PC-3 (cell line): ENCODE results near the gene ZNHIT1. TPM values are rescaled to one million over a fixed set of nuclear protein-coding genes. Genes with fewer than 3 reads are reported as not detected.

Source experiments
- ATAC-seq: fragments of 200-7000 bp; cut with Tn5 transposase; 2 replicates; pipeline ENCODE4 v1.9.1; 2020; ENCODE audit warnings: mild to moderate bottlenecking, moderate library complexity
- BruUV-seq: library from RNA; stranded (reverse); fragments of 400-500 nt; replicated peaks from 2 replicates; lab custom pipeline; 2021; lab: Mats Ljungman, UMichigan
- CTCF ChIA-PET: fragments of 300-600 bp; sonication (Branson Sonifier 250); formaldehyde crosslinking; loops from one replicate; lab custom pipeline; 2022; ENCODE audit warnings: antibody characterized with exemption; lab: Charles Lee
- POLR2A ChIA-PET: fragments of 300-600 bp; sonication (Branson Sonifier 250); formaldehyde crosslinking; loops from one replicate; lab custom pipeline; 2022; ENCODE audit warnings: antibody characterized with exemption; ENCODE audit not compliant: unreplicated experiment; lab: Charles Lee
- DNase-seq: peaks from one replicate; pipeline ENCODE4 v3.0.0-alpha.2; 2015
- H2AFZ ChIP-seq: fragments of 300-600 bp; sonication (generic); 2 replicates; pipeline ENCODE4 v1.6.0; 2016; ENCODE audit warnings: antibody characterized with exemption, low read length
- H3F3A ChIP-seq: fragments of 300-600 bp; sonication (generic); one replicate; pipeline ENCODE4 v1.6.0; 2017; ENCODE audit warnings: antibody characterized with exemption, low read length, control low read depth, mild to moderate bottlenecking; ENCODE audit not compliant: unreplicated experiment
- H3K27ac ChIP-seq: fragments of 300-600 bp; sonication (generic); 2 replicates; pipeline ENCODE4 v1.5.1; 2016; ENCODE audit warnings: mild to moderate bottlenecking, low read length
- H3K27me3 ChIP-seq: fragments of 300-600 bp; sonication (generic); 2 replicates; pipeline ENCODE4 v1.6.1; 2016; ENCODE audit warnings: low read length, mixed read lengths
- H3K36me3 ChIP-seq: fragments of 300-600 bp; sonication (generic); 2 replicates; pipeline ENCODE4 v1.6.1; 2016; ENCODE audit warnings: low read depth, mixed run types, low read length, mixed read lengths
- H3K4me1 ChIP-seq: fragments of 300-600 bp; sonication (generic); 2 replicates; pipeline ENCODE4 v1.5.1; 2016; ENCODE audit warnings: low read length; ENCODE audit not compliant: insufficient read depth
- H3K4me2 ChIP-seq: fragments of 300-600 bp; sonication (generic); 2 replicates; pipeline ENCODE4 v1.6.0; 2016; ENCODE audit warnings: low read length
- H3K4me3 ChIP-seq: fragments of 300-600 bp; sonication (generic); 2 replicates; pipeline ENCODE4 v1.5.1; 2016; ENCODE audit warnings: mild to moderate bottlenecking, low read length, mixed read lengths
- H3K79me2 ChIP-seq: fragments of 300-600 bp; sonication (generic); 2 replicates; pipeline ENCODE4 v1.6.1; 2017; ENCODE audit warnings: low read length, mixed read lengths
- H3K9ac ChIP-seq: fragments of 300-600 bp; sonication (generic); 2 replicates; pipeline ENCODE4 v1.6.0; 2016; ENCODE audit warnings: mild to moderate bottlenecking, low read length
- H3K9me2 ChIP-seq: fragments of 300-600 bp; sonication (generic); replicated peaks from 2 replicates; pipeline ENCODE4 v1.6.1; 2016; ENCODE audit warnings: mixed run types, low read length, mixed read lengths
- H3K9me3 ChIP-seq: fragments of 300-600 bp; sonication (generic); 2 replicates; pipeline ENCODE4 v1.6.1; 2016; ENCODE audit warnings: low read length, mixed read lengths
- H4K20me1 ChIP-seq: fragments of 300-600 bp; sonication (generic); 2 replicates; pipeline ENCODE4 v1.6.1; 2016; ENCODE audit warnings: low read length, mixed read lengths
- EZH2 ChIP-seq: fragments of 300-600 bp; sonication (generic); IDR thresholded peaks from one replicate; pipeline ENCODE4 v1.6.1; 2017; ENCODE audit warnings: antibody characterized with exemption, mild to moderate bottlenecking, low read length; ENCODE audit not compliant: unreplicated experiment
- EZH2phosphoT487 ChIP-seq: fragments of 300-600 bp; sonication (generic); IDR thresholded peaks from 2 replicates; pipeline ENCODE4 v1.6.1; 2018; ENCODE audit warnings: mild to moderate bottlenecking, antibody characterized with exemption, low read length, borderline replicate concordance
- intact Hi-C: fragments of 100-400 bp; cut with micrococcal nuclease; formaldehyde crosslinking; loops from 2 replicates; pipeline ENCODE4 v1.9.0; 2023
- total RNA-seq: library from RNA; depleted of rRNA; stranded (reverse); fragments of >200 nt; gene quantifications from 2 replicates; pipeline ENCODE4 v1.2.3, GENCODE V29; 2014
- TF ChIP-seq, protein P1 (sequence below): fragments of 300-600 bp; sonication (generic); conservative IDR thresholded peaks from 2 replicates; pipeline ENCODE4 v1.5.1; 2017; ENCODE audit warnings: antibody characterized with exemption, low read depth, mild to moderate bottlenecking, low read length

The ZNHIT1 gene
- total RNA-seq, 1 experiment from 2014 or later = 188 TPM

GRCh38 chr7:101174322-101174854, 43.6 kb upstream of the ZNHIT1 start:
- ChIA-PET CTCF (interaction anchor here (0.5 to 0.8 kb wide), 2 partner anchors 18 to 30 kb away, joined by 3 to 5 read pairs; no protein-coding TSS in a partner anchor), POLR2A (interaction anchor here (0.6 kb wide), 2 partner anchors 8 to 562 kb away, joined by 3 to 4 read pairs; partner anchors contain the start of gene MOSPD3)
- BruUV-seq = no TSS peak
- H3K79me2 ChIP-seq = no peaks in the 10 kb centered on the region
- ATAC-seq = no peak
- peak overlapping the region; percentile 50; the same call in 1 of the 2 replicates for H2AFZ ChIP-seq
- no peak overlapping the region for H3K9ac ChIP-seq
- no peaks in the 10 kb centered on the region for H3F3A ChIP-seq
- no peaks in the 10 kb centered on the region for H3K9me2 ChIP-seq
- H3K27ac ChIP-seq = no peak overlapping the region
- peaks cover 22% of the 10 kb centered on the region for H3K4me1 ChIP-seq
- no peak overlapping the region; the same call in 1 of the 2 replicates for H3K4me3 ChIP-seq
- no peaks in the 10 kb centered on the region for H4K20me1 ChIP-seq
- peaks cover 41% of the 10 kb centered on the region for H3K27me3 ChIP-seq
- TF ChIP-seq EZH2phosphoT487 (no peak), EZH2 (no peak)
- TF ChIP-seq, protein P1, sequence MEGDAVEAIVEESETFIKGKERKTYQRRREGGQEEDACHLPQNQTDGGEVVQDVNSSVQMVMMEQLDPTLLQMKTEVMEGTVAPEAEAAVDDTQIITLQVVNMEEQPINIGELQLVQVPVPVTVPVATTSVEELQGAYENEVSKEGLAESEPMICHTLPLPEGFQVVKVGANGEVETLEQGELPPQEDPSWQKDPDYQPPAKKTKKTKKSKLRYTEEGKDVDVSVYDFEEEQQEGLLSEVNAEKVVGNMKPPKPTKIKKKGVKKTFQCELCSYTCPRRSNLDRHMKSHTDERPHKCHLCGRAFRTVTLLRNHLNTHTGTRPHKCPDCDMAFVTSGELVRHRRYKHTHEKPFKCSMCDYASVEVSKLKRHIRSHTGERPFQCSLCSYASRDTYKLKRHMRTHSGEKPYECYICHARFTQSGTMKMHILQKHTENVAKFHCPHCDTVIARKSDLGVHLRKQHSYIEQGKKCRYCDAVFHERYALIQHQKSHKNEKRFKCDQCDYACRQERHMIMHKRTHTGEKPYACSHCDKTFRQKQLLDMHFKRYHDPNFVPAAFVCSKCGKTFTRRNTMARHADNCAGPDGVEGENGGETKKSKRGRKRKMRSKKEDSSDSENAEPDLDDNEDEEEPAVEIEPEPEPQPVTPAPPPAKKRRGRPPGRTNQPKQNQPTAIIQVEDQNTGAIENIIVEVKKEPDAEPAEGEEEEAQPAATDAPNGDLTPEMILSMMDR = no peak
- intact Hi-C loops = no loop called here
- H3K36me3 ChIP-seq = no peaks in the 10 kb centered on the region
- DNase-seq = no peak
- H3K9me3 ChIP-seq = no peaks in the 10 kb centered on the region
- peak overlapping the region; percentile 83 for H3K4me2 ChIP-seq

- no peaks in the 10 kb centered on the region for H3K36me3 ChIP-seq
- ATAC-seq (no peak), DNase-seq (no peak)
- H2AFZ ChIP-seq = no peak overlapping the region
- H3K9ac ChIP-seq = no peak overlapping the region
- H3F3A ChIP-seq = no peaks in the 10 kb centered on the region
- ChIA-PET CTCF (no interaction called here), POLR2A (no interaction called here)
- H4K20me1 ChIP-seq = no peaks in the 10 kb centered on the region
- no peak overlapping the region for H3K27ac ChIP-seq
- H3K4me2 ChIP-seq = no peak overlapping the region
- no peaks in the 10 kb centered on the region for H3K9me3 ChIP-seq
- H3K79me2 ChIP-seq = no peaks in the 10 kb centered on the region
- H3K4me3 ChIP-seq = no peak overlapping the region
- no TSS peak for BruUV-seq
- peaks cover 33% of the 10 kb centered on the region for H3K27me3 ChIP-seq
- intact Hi-C loops = no loop called here
- TF ChIP-seq EZH2 = no peak
- TF ChIP-seq, protein P1 = no peak
- TF ChIP-seq EZH2phosphoT487 = no peak
- peaks cover 19% of the 10 kb centered on the region for H3K4me1 ChIP-seq
- no peaks in the 10 kb centered on the region for H3K9me2 ChIP-seq
Measured at GRCh38 chr7:101175664-101176063, 42.3 kb upstream of the ZNHIT1 start.

DNA sequence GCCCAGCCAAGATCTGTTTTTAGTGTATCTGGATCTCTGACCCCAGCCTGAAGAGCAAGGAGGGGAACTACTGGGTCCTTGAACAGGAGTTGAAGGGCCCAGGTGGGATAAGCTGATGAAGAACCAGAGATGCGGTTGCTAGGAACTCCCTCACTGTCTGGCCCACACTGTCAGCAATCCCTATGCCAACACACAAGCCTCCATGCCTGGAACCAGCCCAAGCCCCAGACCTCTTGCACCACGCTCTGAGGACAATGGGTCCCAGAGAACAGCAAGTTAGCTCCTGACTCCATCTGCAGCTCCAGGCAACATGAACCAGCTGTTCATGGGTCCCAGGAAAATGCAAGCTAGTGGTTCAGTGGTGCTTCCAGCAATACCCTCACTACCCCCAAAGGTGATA, 40.3 kb upstream of the ZNHIT1 start:
- DNase-seq (no peak), ATAC-seq (no peak)
- Histone ChIP-seq H3F3A (no peaks in the 10 kb centered on the region), H2AFZ (no peak overlapping the region), H4K20me1 (no peaks in the 10 kb centered on the region), H3K27me3 (peaks cover 13% of the 10 kb centered on the region), H3K9me2 (no peaks in the 10 kb centered on the region), H3K9ac (no peak overlapping the region), H3K4me3 (no peak overlapping the region), H3K27ac (no peak overlapping the region), H3K36me3 (no peaks in the 10 kb centered on the region), H3K79me2 (no peaks in the 10 kb centered on the region), H3K4me1 (peaks cover 11% of the 10 kb centered on the region), H3K9me3 (no peaks in the 10 kb centered on the region), H3K4me2 (no peak overlapping the region)
- TF ChIP-seq, protein P1 = no peak
- TF ChIP-seq EZH2 (no peak), EZH2phosphoT487 (no peak)
- ChIA-PET POLR2A (no interaction called here), CTCF (no interaction called here)
- no TSS peak for BruUV-seq
- intact Hi-C loops = no loop called here
